HG02943 (cell line): ENCODE data around the gene CXCL14.

Experiments used
- ATAC-seq: cut with Tn5 transposase; IDR thresholded peaks from one replicate; pipeline ENCODE4 v1.9.1; 2021; ENCODE audit warnings: mild to moderate bottlenecking, low read depth, moderate library complexity; ENCODE audit not compliant: unreplicated experiment

CXCL14 gene

GRCh38 chr5:135578685-135579341, at the start of gene CXCL14:
CXCL14 (minus strand) TSS chr5:135578991; CDS start chr5:135578778, 213 bp downstream.
- ATAC-seq, result no peak

- no peak for ATAC-seq
These were observed 47.8 kb upstream of the CXCL14 start for GRCh38 chr5:135626636-135627035.

- no peak for ATAC-seq
These were observed 47.2 kb upstream of the CXCL14 start for GRCh38 chr5:135625961-135626360.

GRCh38 chr5:135625486-135625885, 46.7 kb upstream of the CXCL14 start:
- no peak for ATAC-seq

- no peak for ATAC-seq
These were observed 46.3 kb upstream of the CXCL14 start for GRCh38 chr5:135625061-135625460.

- ATAC-seq, result no peak
These were observed 44.5 kb upstream of the CXCL14 start for GRCh38 chr5:135623186-135623715.

GRCh38 chr5:135615581-135616260, 36.9 kb upstream of the CXCL14 start:
- no peak for ATAC-seq

GRCh38 chr5:135615171-135615570, 36.4 kb upstream of the CXCL14 start:
- ATAC-seq, result no peak

- ATAC-seq, result no peak
These were observed 31.2 kb upstream of the CXCL14 start for GRCh38 chr5:135609981-135610380.

- no peak for ATAC-seq
These were observed 30.1 kb upstream of the CXCL14 start for GRCh38 chr5:135608761-135609443.

- ATAC-seq, result no peak
These were observed 29.6 kb upstream of the CXCL14 start for GRCh38 chr5:135608361-135608760.

- no peak for ATAC-seq
These were observed 27.6 kb upstream of the CXCL14 start for GRCh38 chr5:135606431-135606830.

GRCh38 chr5:135605221-135605620, 26.4 kb upstream of the CXCL14 start:
- no peak for ATAC-seq

- ATAC-seq, result no peak
These were observed 25.3 kb upstream of the CXCL14 start for GRCh38 chr5:135604056-135604455.

GRCh38 chr5:135602882-135603721, 24.3 kb upstream of the CXCL14 start:
- no peak for ATAC-seq

- no peak for ATAC-seq
These were observed 22.7 kb upstream of the CXCL14 start for GRCh38 chr5:135601466-135601865.

GRCh38 chr5:135600971-135601381, 22.2 kb upstream of the CXCL14 start:
- ATAC-seq, result no peak

- ATAC-seq, result no peak
These were observed 21.4 kb upstream of the CXCL14 start for GRCh38 chr5:135600152-135600570.

GRCh38 chr5:135599421-135600151, 20.8 kb upstream of the CXCL14 start:
- ATAC-seq, result no peak
